M059J (cell line): ENCODE measurements around the gene IRF8. TPM values are rescaled to one million over a fixed set of nuclear protein-coding genes. Genes with fewer than 3 reads are reported as not detected.
A peak's percentile ranks its signal among the peaks of the same experiment; 100 is the strongest.

Source experiments
- DNase-seq: peaks from one replicate; pipeline ENCODE4 v3.0.0-alpha.2; 2012; ENCODE audit warnings: low read depth
- total RNA-seq: library from RNA; depleted of rRNA; stranded (reverse); fragments of >200 nt; shearing (Covaris generic); gene quantifications from 2 replicates; pipeline ENCODE4 v1.2.3, GENCODE V29; 2014; rRNA removed

IRF8 gene
- total RNA-seq, 1 experiment from 2014 or later, result 0.54 TPM

DNA sequence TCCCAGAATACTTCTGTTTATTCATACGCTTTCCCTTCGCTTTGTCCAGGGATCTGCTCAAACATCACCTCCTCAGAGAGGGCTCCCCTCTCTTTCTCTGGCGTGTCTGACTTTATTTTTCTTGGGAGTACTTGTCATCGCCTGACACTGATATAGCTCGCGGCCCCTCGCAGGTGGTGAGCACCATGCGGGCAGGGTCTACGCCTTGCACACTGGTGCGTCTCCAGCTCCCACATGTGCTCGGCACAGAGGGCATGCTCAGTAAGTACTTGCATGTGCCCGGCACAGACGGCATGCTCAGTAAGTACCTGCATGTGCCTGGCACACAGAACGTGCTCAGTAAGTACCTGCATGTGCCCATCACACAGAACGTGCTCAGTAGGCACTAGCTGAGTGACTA is 57.5 kb downstream of the IRF8 start:
- no peak for DNase-seq

DNA sequence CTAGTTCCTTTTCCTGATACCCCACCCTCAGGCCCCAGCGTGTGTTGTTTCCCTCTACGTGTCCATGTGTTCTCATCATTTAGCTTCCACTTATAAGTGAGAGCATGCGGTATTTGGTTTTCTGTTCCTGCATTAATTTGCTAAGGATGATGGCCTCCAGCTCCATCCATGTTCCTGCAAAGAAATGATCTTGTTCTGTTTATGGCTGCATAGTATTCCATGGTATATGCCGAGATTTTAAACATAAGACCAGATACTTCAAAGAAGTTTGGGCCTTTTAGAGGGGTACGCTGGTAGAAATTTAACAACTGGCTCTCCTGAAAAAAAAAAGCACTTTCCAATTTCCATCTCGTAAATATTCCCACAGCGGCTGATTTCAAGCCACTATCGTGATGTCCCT is 59.8 kb downstream of the IRF8 start:
- DNase-seq, result no peak

DNA sequence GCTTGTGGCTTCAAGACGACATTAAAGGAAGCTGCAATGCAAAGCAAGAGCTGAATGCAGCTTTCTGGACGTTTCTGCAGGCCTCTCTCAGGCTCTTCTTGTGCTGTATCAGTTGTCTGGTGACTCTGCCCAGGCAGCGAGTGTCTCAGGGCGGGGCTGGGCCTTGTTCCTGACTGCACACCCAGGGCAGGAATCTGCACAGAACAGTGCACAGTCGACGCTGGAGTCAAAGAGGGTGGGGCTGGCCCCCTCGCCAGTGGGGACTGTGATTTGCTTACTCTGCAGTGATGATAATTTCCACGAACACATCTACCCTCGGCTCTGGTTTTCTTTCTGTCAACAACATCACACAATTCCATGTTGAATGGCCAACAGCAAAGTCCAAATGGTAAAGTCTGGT is 60.7 kb downstream of the IRF8 start:
- DNase-seq, result no peak

DNA sequence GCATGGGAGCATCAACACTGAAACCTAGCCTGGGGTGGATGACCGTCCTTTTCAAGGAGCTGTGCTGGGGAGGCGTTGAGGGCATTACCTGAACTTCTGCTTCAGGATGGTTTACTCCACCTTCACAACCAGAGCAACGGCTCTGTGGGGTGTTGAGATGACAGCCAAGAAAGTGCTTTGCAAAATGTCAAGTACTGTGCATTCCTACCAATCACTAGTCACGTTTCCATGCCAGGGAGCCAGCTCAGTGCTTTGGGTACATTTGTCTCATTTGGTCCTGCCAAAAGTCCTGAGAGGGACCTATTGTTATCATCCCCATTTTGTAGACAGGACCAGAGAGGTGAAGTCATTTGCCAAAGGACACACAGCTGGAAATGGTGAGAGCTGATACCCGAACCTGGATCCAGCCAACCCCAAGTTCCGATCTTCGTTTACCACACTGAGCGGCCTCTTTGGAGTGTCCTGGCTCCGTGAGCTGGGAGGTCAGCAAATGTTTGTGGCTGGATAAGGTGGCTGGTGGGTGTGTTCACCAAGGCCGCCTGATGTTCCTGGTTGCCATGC is 61.6 kb downstream of the IRF8 start:
- DNase-seq, result no peak

DNA sequence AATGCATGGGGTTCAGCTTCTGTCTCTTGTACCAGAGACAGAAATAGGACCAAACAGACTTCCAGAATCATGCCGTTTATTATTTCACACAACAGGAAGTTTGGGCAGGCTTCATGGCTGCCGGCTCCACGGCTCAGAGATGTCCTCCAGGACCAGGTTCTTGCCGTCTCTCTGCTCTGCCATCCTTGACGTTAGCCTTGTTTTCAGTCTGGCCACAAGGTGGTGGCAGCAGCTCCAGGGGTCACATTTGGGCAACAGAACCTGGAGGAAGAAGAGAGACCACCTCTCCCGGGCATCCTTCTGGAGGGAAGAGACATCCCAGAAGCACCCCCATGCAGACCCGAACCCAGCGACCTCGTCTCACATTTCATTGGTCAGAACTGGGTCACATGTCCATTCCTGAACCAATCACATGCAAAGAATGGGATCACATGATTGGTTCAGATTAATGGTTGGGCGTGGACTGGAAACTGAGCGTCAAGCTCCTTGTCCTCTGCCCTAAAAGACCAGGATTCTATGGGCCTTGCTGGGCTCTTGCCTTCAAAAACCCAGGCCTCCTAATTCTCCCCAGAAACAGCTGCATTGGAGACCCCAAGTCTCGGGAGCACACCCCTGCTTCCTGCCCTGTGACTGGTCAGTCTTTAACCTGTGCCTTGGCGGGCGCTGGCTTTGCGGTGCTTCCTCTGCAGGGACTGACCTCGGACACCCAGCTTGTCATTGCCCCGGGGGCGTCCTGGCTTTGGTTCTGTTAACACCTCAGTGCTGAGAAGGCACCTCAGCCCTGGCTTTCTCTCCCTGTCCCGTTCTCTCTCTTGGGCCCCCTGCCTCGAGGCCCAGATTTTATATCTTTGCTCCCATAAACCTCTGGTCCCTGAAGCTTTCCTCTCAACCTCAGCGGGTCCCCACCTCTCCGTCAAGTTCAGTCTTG is 63.3 kb downstream of the IRF8 start:
- no peak for DNase-seq

DNA sequence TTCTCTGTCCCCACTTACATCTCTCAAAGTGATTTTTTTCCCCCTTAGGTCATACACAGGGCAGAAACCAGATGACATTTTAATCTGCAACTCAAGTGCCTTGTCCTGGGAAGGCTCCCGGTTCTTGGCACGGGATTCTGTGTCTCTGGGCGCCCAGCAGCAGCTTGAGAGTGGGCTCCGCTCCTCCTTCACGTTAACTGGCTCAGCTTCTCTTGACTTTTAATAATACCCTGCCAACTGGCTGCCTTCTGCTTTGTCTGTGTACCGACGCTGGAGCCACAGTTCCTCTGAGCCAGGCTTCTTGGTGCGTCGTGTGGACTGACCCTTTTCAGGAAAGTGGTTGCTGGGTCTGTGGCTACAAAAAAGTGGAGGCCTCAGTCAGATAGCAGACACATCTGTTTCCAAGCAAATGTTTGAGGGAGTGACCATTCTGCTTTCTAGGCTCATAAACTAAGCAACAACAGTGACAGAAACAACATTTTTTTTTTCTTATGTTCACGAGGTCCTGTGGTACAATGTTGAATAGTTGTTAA is 64.9 kb downstream of the IRF8 start:
- DNase-seq, result no peak

DNA sequence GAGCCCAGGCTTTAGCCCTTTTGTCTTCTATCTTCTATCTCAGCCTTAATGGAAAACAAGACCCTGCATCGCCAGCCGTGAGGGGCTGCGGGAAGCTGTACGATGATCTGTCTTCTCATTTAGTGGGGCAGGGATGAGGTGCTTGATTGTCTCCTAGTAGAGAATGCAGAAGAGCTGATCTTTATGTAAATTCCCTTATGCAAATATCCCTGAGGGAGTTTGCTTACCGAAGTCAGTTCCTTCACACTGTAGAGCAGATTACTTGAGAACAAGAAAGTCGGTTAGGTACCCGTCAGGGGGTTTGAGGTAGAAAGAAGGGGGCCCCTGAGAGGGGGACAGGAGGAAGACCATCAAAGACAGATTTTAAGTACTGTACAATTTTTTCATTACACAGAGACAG is 66.2 kb downstream of the IRF8 start:
- DNase-seq, result no peak

DNA sequence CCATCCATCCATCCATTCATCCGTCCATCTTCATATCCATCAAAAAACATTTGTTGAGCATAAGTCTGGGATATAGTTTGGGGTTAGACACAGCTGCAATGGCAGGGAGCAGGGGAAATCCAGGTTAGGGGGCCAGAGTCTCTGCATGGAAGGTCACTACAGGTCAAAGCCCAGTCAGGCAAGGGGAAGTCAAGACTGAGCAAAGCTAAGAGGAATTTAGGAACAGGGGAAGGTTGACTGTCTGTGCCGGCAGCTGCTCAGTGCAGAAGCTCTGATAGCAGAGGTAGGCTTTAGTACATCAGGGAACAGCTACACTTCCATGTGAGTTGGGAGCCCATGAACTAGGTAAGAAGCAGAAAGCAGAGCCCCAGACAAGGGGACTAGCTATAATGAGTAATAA is 68.1 kb downstream of the IRF8 start:
- DNase-seq, result no peak

DNA sequence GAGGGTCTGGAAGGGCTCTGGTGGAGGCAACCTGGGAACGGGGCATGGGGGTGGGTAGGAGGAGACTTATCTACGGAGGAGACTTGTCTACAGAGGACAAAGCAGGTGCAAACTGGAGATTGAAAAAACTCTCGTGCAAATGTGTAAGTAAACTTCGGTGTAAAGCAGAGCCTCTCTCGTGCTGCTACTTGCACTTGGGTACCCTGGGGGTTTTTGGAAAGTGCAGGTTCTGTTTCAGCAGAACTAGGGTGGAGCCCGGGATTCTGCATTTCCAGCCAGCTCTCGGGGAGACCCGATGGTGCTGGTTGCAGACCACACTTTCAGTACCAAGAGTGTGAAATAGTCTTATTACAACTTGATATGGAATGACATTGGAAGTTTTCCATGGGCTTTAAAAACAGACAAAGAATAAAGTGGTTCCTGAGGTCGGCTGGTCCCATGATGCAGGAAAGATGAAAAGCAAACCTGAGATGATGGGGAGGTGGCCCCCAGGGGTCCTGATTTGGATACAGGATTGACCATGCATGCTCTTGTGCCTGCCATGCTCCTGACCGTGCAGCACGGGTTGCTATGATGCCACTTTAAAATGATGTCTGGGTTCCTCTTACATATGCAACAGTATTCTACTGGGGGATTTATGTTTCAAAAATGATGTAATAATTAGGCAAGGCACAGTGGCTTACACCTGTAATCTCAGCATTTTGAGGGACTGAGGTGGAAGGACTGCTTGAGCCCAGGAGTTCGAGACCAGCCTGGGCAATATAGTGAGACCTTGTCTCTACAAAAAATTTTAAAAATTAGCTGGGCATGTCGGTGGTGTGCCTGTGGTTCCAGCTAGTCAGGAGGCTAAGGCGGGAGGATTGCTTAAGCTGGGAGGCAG is 69.3 kb downstream of the IRF8 start:
- DNase-seq, result no peak

DNA sequence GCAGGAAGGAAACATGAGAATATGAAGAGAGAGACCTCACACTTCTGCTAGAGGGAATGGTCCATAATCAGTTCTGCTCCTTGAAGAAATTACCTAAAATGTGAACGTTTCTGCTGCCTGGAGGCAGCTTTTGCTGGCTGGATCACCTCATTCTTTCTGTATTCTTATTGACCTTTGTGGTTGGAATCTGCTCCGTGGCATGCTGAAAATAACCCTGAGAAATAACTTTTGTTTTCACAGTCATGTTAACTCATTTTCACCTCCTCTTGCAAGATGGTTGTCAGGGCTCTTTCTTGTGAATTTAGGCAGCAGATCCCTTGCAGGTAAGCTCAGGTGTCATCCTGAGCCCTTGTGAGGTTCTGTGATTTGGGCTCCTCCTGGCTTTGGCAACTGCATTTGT is 70.2 kb downstream of the IRF8 start:
- DNase-seq, result peak; percentile 77

DNA sequence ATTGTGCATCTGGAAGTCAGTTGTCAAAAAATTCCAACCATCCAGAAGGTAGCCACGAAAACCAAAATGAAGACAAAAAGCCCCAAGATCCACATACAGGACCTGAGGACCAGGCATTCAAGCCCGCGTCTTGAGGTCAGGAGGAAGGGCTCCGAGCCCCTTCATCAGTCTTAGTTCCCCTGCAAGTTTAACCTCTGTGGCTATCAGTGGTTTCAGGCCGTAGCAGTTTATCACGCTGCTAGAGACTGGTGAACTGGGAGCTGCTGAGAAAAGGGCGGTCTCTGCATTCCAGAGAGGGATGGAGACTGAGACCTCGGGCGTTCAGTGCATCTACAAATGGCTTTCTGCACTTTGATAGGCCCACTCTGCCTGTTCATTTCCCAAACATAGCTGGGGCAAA is 70.6 kb downstream of the IRF8 start:
- peak; percentile 67 for DNase-seq

DNA sequence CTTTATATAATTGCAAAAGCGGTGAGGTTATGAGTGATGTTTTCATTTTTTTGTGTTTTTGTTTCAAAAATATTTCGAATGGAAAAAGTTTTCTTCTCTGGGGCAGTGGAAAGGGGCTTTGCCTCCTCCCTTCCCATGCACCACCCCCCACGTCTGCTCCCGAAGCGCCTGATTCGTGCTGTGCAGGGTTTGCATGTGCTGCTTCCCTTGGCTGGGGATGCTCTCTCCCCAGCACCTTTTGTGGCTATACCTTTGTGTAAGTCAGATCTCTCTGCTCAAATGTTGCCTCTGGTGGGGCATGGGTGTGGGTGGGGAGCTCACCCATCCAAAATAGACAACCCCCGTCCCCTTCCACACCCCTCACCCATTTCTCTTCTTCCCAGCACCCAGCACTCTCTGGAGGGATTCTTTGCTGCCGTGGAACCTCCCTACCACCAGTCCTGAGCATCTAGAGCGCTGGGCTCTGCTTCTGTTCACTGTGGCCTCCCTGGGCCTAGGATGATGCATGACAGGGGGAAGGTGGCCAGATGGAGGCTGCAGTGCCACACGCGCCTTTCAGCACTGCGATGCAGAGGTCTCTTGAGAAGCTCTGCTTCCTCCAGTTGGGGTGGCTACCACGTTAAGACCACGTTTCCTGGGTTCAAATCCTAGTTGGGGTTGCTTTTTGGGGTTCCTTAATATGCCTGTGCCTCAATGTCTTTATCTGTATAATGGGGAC is 71.2 kb downstream of the IRF8 start:
- no peak for DNase-seq

DNA sequence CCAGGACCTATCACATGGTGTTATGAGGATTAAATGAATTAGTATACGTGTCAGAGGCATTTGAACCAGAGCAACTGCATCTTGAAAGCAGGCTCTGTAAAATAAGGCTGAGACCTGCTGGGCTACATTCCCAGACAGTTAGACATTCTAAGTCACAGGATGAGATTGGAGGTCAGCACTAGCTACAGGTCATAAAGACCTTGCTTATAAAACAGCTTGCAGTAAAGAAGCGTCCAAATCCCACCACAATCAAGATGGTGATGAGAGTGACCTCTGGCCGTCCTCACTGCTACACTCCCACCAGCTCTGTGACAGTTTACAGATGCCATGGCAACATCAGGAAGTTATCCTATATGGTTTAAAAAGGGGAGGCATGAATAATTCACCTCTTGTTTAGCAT is 71.8 kb downstream of the IRF8 start:
- DNase-seq, result peak; percentile 69

Other genes starting within 250 kb of the IRF8 start
- gene GINS2, start 210.2 kb upstream of the IRF8 start, total RNA-seq, result 27.0 and 32.5 TPM in 2 replicates
- gene C16orf74, start 148.1 kb upstream of the IRF8 start, total RNA-seq, result 3.0 and 4.2 TPM in 2 replicates
- gene EMC8, start 99.6 kb upstream of the IRF8 start, total RNA-seq, result 58.2 and 59.0 TPM in 2 replicates
- gene COX4I1, start 99.5 kb upstream of the IRF8 start, total RNA-seq, result 473 and 552 TPM in 2 replicates